Suppressor macrophage treated with lipopolysaccharide for 4 hours (primary cell): ENCODE measurements around the gene GAS7.

Experiments used
- DNase-seq: peaks from one replicate; pipeline ENCODE4 v3.0.0-alpha.2; 2020

The GAS7 gene

DNA sequence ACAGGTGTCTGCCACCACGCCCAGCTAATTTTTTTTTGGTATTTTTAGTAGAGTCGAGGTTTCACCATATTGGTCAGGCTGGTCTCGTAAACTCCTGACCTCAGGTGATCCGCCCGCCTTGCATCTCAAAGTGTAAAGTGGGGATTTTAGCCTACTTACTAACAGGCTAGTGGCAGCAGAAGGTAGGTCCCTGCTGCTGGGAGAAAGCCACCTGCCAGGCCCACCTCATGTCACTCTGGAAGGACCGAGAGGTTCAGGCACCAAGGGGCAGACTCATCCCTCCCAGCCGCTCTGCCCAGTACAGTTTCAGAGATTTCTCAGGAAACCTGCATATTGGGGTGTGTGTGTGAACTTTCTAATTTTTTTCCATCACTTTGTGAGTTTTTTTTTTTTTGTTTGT is 291.3 kb downstream of the GAS7 start:
- no peak for DNase-seq

DNA sequence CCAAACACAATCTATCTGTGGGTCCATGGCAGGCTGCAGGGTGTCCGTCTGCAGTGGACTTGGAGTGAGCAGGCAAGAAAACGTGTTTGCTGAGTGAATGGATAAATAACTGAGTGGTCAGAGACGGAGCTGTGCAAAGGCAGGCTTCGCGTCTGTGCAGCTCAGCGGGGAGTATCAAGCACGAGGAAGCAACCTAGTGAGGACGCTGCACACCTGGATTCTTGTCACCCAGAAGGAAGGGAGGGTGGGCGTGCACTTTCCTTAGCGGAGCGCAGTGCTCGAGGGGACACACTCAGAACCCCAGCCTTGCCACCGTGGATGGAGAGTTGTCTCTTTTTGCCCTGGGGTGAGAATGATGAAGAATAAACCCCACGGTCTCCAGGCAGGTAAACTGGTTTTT is 291.8 kb downstream of the GAS7 start:
- no peak for DNase-seq

DNA sequence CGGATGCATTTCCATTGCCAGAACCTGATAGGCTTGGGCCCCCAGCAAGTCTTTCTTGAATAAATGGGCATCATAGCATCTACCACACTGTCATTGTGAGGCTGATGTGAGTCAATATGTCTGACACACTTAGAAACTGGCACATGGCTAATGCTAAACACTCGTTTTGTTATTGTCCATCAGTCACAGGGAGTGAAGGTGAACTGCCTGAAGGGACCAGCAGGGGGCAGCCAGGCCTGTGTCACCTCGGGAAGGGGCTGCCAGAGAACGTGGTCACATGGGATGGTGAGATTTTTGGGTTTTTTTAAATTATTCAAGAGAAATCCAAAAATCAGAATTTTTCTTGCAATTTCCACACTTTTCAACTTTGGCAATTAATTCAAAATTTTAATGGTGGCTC is 292.5 kb downstream of the GAS7 start:
- DNase-seq, result peak; percentile 34

DNA sequence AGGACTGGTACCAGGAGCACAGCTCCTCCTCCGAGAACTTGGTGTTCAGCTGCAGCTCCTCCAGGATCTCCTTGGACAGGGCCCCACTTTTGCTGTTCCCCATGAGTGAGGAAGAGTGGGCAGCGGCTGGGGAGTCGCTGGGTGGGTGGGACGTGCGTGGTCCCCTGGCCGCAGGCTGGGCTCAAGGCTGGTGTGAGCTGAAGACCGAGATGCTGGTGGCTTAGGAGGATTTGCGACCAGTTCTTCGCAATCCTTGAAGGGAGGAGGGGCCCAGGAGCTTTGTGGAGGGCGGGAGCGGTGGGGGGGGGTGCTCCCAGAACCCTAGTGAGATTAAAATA is 293.4 kb downstream of the GAS7 start, which contains the start of gene RCVRN:
RCVRN (minus strand) TSS at position 194 of the 338 bp plus-strand sequence; CDS start at position 103, 91 bp downstream.
- no peak for DNase-seq

- DNase-seq, result no peak
These were observed 293.9 kb downstream of the GAS7 start for GRCh38 chr17:9904277-9905077.

- DNase-seq, result no peak
These were observed 296.3 kb downstream of the GAS7 start for GRCh38 chr17:9902120-9902519.

DNA sequence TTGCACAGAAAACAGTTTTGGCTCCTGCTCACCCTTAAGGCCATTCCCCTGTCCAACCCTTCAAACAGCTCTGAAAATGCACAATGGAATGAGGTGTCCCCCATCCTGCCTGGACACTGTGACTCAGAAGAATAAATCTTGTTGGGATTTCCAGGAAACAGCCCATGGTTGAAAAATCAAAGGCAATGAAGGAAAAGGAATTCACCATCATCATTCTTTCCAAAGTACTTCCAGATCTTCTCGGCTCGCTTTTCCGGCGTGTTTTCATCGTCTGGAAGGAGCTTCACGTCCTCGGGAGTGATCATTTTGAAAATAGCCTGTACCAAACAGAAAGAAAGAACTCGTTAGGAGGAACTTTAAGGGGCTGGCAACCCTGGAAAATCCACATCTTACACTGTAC is 297.6 kb downstream of the GAS7 start:
- no peak for DNase-seq

DNA sequence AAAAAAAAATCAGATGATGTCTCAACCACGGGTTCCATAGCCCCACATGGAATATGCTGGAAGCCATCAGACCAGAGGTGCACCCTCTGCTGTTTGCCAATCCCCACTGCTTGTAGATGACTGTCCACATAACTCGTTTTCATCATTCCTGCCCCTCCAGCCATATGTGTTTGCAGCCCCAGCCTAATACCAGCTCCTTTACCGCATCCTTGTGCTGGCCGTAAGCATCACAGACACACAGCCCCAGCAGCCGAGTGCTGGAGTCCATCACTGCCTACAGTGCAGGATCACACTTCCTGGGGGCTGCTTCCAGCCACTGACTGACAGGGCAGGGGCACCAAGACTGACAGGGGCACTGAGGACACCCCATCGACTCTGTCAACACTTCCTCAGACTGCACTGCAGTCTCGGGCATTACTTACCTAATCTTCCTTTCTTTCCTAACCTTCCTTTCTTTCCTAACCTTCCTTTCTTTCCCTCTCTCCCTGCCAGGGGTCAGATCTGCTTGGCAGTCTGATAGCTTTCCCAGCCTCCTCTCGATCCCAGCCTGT is 298.3 kb downstream of the GAS7 start:
- DNase-seq, result no peak

DNA sequence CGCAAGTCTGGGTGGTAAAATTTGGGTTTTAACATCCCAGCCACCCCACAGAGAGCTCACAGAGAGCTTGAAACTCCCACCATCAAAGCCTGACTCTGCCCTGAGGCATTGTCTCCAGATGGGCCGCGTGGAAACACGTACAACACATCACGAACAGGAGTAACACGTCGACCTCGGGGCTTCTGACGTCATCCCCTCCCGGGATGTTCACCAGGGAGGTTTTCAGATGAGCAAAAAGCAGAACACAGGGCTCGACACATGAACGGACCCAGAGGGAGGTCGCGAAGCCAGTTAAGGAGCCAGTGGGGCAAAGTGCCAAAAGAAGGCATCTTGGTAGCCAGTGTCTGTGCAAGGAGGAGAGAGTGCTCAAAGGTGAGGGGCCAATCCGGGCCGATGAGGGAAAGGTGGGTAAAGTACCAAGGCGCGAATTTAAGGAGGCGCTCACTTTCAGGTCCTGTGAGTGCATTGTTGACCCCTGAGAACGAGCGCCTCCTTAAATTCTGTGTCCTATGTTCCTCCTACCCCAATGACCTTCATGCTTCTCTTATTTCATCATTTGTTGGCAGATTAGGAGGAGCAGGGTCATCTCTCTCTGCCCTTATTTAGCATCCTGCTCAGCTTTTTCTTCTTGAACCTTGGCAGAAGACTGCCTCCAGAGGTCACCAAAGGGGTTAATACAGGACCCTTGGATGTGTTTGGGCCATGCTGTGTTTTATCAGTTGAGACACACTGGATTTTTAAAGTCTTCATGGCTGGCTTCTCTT is 298.9 kb downstream of the GAS7 start:
- DNase-seq, result no peak

DNA sequence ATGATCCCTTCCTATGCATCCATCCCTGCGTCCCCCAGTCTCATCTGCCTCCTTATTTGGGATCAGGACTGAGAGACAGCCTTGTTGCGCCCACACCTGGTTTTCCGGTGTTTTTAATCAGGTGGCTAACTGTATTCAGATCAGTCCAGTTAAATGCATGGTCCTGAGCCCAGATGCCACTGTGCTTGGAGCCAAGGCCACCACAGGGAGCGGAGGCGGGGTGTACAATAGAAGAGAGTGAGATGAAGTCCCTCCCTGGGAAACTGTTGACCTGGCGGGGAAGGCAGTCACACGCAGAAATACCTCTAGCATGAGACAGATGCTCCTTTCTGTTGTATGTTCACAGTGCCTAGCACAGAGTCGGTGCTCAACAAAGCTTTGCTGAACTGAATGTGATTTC is 299.6 kb downstream of the GAS7 start:
- no peak for DNase-seq

GRCh38 chr17:9897372-9897968 is 300.9 kb downstream of the GAS7 start:
- no peak for DNase-seq

DNA sequence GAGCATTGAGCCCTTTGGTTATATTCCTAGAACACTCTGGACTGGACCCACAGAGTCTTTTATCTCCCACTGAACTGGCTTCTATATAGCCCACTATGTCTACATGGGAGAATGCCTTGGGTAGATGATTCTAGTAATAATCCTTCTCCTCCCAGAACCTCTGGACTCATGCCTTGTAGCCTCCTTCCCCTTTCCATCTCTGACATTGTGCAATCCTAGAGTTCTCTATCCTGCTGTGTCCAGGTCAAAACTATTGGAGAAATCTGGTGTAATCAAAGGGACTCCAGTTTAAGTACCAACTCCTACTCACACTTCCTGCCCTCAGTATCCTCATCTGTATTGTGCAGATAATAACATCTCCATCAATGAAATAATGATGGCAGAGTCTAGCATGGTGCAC is 302.5 kb downstream of the GAS7 start:
- DNase-seq, result peak; percentile 39

GRCh38 chr17:9894231-9894630 is 304.2 kb downstream of the GAS7 start:
- no peak for DNase-seq

- no peak for DNase-seq
These were observed 304.9 kb downstream of the GAS7 start for GRCh38 chr17:9893411-9894012.

DNA sequence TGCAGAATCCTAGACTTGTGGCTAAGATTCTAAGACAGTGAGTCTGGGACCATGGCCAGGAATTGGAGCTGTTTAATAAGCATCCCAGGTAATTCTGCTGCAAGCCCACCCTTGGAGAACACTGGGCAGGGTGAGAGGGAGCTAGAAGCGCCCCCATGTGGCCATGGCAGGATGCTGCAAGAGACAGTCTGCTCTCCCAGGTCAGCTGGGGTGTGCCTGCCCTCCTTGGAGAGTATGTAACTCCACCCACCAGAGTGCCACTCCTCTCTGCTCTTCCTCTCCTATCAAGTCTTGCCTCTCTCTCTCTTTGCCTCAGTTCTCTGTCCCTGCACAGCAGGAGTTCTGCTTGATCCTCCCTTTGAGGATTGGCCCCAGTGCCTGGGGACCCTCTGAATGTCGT is 308.3 kb downstream of the GAS7 start:
- peak; percentile 60 for DNase-seq

DNA sequence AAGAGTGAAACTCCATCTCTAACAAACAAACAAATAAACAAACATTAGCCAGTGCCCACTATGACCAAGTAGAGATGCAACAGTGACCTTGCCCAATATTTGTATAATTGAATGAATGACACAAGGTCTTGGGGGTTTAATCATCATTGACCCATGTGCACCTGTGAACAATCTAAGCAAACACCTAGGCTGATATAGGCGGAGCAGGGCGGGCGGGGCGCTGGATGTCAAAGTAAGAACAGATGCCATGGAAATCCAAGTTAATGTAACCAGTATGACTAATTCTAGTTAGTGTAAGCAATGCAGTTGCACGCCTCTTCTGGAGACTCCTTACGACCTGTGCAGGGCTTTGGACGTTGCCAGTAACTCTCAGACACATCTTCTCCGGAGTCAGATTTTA is 310.9 kb downstream of the GAS7 start:
- DNase-seq, result no peak

DNA sequence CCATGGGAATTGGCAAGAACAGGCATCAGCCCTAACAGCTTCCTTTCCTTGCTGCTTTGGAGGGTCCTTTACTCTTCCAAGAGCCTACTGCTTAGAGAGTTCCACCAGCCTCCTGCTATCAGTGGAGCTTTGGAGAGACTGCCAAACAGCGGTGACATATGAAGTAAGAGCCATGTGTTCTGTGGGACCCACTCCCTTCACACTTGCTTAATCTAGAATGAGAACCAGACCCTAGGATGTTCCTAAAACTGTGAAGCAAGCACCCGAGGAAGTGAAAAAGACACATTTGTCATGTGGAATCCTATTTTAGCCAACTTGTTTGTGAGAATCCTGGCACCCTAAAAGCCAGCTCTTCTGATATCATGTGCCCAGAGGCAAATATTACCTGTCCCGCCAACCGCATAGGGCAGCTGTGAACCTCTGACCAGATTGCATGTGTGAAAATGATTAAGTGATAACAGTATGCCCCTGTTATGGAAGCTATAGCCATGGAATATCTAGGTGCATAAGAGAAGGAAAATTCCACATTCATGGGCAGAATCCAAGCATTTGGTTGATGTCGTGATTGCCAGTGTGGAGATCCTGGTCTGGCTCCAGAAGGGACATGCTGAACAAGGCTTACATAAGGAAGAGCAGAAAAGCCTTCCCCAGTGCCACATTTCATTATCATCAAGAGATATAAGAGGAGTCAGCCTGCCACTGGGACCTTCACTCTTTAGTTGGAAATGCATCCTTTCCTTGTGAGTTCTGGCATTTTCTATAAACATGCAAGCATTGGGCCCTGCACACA is 312.1 kb downstream of the GAS7 start:
- DNase-seq, result peak; percentile 66

- DNase-seq, result no peak
These were observed 315.0 kb downstream of the GAS7 start for GRCh38 chr17:9883451-9883850.

- peak; percentile 91 for DNase-seq
These were observed 317.8 kb downstream of the GAS7 start for GRCh38 chr17:9880582-9880999.

- DNase-seq, result peak; percentile 79
These were observed 319.4 kb downstream of the GAS7 start for GRCh38 chr17:9878786-9879525.

GRCh38 chr17:9878356-9878755 is 320.1 kb downstream of the GAS7 start:
- DNase-seq, result peak; percentile 19

DNA sequence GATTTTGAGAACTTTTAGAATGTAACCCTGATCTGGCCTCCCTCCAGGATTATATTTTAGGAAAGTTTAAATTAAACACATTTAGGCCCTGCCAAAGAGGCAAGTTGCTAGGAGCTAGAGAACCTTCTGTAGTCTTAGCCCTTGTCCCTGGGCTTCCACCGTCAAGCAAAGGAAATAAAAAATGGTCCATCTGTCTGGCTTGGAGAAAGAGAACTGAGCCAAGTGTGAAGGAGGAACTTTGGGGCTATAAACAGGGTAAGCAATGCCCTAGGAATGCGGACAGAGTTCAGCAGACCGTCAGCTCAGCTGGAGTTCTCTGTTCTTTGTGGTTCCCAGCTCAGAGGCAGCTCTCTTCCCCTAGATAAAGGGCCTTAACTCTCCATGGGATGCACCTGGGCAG is 323.0 kb downstream of the GAS7 start:
- DNase-seq, result peak; percentile 16
